Stimulated activated naive CD4-positive, alpha-beta T cell treated with Interleukin-2 at 50 U/mL for 16 hours (primary cell): ENCODE data around the gene PARP3.

Experiments used
- DNase-seq: peaks from one replicate; lab custom pipeline; 2025; lab: John Stamatoyannopoulos, UW

PARP3 gene

GRCh38 chr3:51934139-51934850 lies 7.9 kb upstream of the PARP3 start:
- no peak for DNase-seq

GRCh38 chr3:51934991-51935885 lies 6.9 kb upstream of the PARP3 start:
- DNase-seq, result no peak

- DNase-seq, result no peak
Observed at GRCh38 chr3:51935886-51936755, 6.0 kb upstream of the PARP3 start.

GRCh38 chr3:51937014-51937413 lies 5.1 kb upstream of the PARP3 start:
- DNase-seq, result no peak

- DNase-seq, result no peak
Observed at GRCh38 chr3:51937611-51938450, 4.3 kb upstream of the PARP3 start.

GRCh38 chr3:51938780-51939425 lies 3.3 kb upstream of the PARP3 start:
- no peak for DNase-seq

GRCh38 chr3:51940648-51941462 lies 1.3 kb upstream of the PARP3 start:
- DNase-seq, result no peak

GRCh38 chr3:51941463-51941797 lies 733 bp upstream of the PARP3 start:
- no peak for DNase-seq

GRCh38 chr3:51942603-51943450 lies 664 bp downstream of the PARP3 start:
- peak; percentile 56 for DNase-seq

GRCh38 chr3:51943451-51944391 lies 1.6 kb downstream of the PARP3 start:
- DNase-seq, result no peak

GRCh38 chr3:51944451-51945021 lies 2.4 kb downstream of the PARP3 start:
- no peak for DNase-seq

- no peak for DNase-seq
Observed at GRCh38 chr3:51945031-51945840, 3.1 kb downstream of the PARP3 start.

GRCh38 chr3:51945926-51946705 lies 4.0 kb downstream of the PARP3 start:
- no peak for DNase-seq

- DNase-seq, result no peak
Observed at GRCh38 chr3:51946796-51947195, 4.6 kb downstream of the PARP3 start.

GRCh38 chr3:51947215-51947900 lies 5.2 kb downstream of the PARP3 start:
- DNase-seq, result no peak
